Hematopoietic multipotent progenitor cell treated with erythropoietin and hydrocortisone succinate and interleukin-3 and kit ligand, for 6 days (in vitro differentiated cells): ENCODE measurements around the gene IRF5.
A peak's percentile ranks its signal among the peaks of the same experiment; 100 is the strongest.
"Not testable (repeated sequence)": the region's sequence is repeated elsewhere in the genome, so short reads cannot be mapped to it uniquely, and the experiment has no call there.

Experiments
- DNase-seq: peaks from one replicate; pipeline ENCODE4 v3.0.0-alpha.2; 2015

The IRF5 gene

GRCh38 chr7:128968624-128969023 is 30.9 kb downstream of the IRF5 start:
- no peak for DNase-seq

- DNase-seq: no peak
Measured at GRCh38 chr7:128974241-128974934, 36.7 kb downstream of the IRF5 start.

GRCh38 chr7:128982105-128982504 is 44.4 kb downstream of the IRF5 start:
- DNase-seq: no peak

- no peak for DNase-seq
Measured at GRCh38 chr7:128985660-128986059, 47.9 kb downstream of the IRF5 start.

GRCh38 chr7:128986609-128987008 is 48.9 kb downstream of the IRF5 start:
- no peak for DNase-seq

GRCh38 chr7:128988372-128988771 is 50.6 kb downstream of the IRF5 start:
- peak; percentile 21 for DNase-seq

GRCh38 chr7:128989961-128990360 is 52.2 kb downstream of the IRF5 start:
- no peak for DNase-seq

- DNase-seq: no peak
Measured at GRCh38 chr7:128993419-128993818, 55.7 kb downstream of the IRF5 start.

GRCh38 chr7:128994560-128994959 is 56.8 kb downstream of the IRF5 start:
- not testable (repeated sequence) for DNase-seq

- DNase-seq: no peak
Measured at GRCh38 chr7:128997181-128997580, 59.5 kb downstream of the IRF5 start.
